ENCODE results near the gene RGPD8.

DNA sequence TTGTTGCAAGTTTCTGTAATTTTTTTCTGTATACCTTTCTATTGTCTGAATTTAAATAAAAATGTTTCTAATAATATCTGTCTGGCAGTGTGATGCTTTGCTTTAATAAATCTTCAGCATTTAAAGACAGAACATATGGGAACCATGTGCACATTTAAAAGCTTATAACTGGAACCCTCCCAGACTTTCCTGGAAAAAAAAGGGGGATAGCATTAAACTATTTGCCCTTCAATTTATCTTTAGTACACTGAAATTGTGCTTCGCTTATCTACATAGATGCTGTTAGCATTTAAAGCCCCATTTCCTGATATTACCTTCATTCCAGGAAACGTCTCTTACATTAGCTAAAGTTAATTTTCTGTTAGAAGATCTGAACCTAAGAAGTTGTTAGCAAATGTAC is 93.5 kb downstream of the RGPD8 start:
- TF ChIP-seq, protein P1, sequence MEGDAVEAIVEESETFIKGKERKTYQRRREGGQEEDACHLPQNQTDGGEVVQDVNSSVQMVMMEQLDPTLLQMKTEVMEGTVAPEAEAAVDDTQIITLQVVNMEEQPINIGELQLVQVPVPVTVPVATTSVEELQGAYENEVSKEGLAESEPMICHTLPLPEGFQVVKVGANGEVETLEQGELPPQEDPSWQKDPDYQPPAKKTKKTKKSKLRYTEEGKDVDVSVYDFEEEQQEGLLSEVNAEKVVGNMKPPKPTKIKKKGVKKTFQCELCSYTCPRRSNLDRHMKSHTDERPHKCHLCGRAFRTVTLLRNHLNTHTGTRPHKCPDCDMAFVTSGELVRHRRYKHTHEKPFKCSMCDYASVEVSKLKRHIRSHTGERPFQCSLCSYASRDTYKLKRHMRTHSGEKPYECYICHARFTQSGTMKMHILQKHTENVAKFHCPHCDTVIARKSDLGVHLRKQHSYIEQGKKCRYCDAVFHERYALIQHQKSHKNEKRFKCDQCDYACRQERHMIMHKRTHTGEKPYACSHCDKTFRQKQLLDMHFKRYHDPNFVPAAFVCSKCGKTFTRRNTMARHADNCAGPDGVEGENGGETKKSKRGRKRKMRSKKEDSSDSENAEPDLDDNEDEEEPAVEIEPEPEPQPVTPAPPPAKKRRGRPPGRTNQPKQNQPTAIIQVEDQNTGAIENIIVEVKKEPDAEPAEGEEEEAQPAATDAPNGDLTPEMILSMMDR (IDR thresholded peaks at IDR 0.05; ENCODE audit: low read depth, low read length, missing input control): no peak
- no peak for TF ChIP-seq REST (IDR thresholded peaks at IDR 0.05)
- TF ChIP-seq JUND (IDR thresholded peaks at IDR 0.05): no peak
- TF ChIP-seq GABPA (IDR thresholded peaks at IDR 0.05 in 1 of 2, conservative IDR thresholded peaks at IDR 0.05 in 1 of 2): no peak
- TF ChIP-seq ZBTB33 (IDR thresholded peaks at IDR 0.05): no peak
- TF ChIP-seq TAF1 (conservative IDR thresholded peaks at IDR 0.05): no peak
- no peak for TF ChIP-seq YY1 (IDR thresholded peaks at IDR 0.05)
- no peak for TF ChIP-seq SP1 (IDR thresholded peaks at IDR 0.05)
- no peak for TF ChIP-seq MAX (IDR thresholded peaks at IDR 0.05)
- TF ChIP-seq EGR1 (IDR thresholded peaks at IDR 0.05; ENCODE audit: low read depth in 2 of 2): no peak
- no peak for TF ChIP-seq FOXA1 (IDR thresholded peaks at IDR 0.05)
- no peak for TF ChIP-seq ATF3 (IDR thresholded peaks at IDR 0.05)

All from liver (tissue), 3 donors.